ENCODE results near the gene ZXDC. TPM values are rescaled to one million over a fixed set of nuclear protein-coding genes. Genes with fewer than 3 reads are reported as not detected.

Gene ZXDC
- total RNA-seq, 4 donors from 2014 or later = 40.5 to 97.5 (median 61.2) TPM

GRCh38 chr3:126441256-126441880 is 34.3 kb downstream of the ZXDC start:
- Histone ChIP-seq H3K27ac (no peak overlapping the region), H3K4me1 (no peaks in the 10 kb centered on the region), H3K4me3 (no peak overlapping the region), H3K27me3 (no peaks in the 10 kb centered on the region), H3K36me3 (peaks cover 51% of the 10 kb centered on the region), H3K9me3 (no peaks in the 10 kb centered on the region)
- TF ChIP-seq POLR2A (IDR thresholded peaks at IDR 0.05) (no peak), POLR2AphosphoS5 (IDR thresholded peaks at IDR 0.05) (no peak), CTCF (IDR thresholded peaks at IDR 0.05) (no peak), EP300 (IDR thresholded peaks at IDR 0.05) (no peak)
- DNase-seq (ENCODE audit: low spot score in 2 of 2) = no peak
- WGBS = 85% methylated on average over 20 of the region's 20 CpGs

- 91% methylated on average over 9 of the region's 9 CpGs for WGBS
- peaks cover 57% of the 10 kb centered on the region for H3K36me3 ChIP-seq
- no peak for TF ChIP-seq EP300 (IDR thresholded peaks at IDR 0.05)
- no peak for TF ChIP-seq POLR2A (IDR thresholded peaks at IDR 0.05)
- no peak overlapping the region for H3K27ac ChIP-seq
- no peak overlapping the region for H3K4me3 ChIP-seq
- H3K4me1 ChIP-seq = no peaks in the 10 kb centered on the region
- DNase-seq (ENCODE audit: low spot score in 2 of 2) = no peak
- no peaks in the 10 kb centered on the region for H3K27me3 ChIP-seq
- no peaks in the 10 kb centered on the region for H3K9me3 ChIP-seq
Observed at GRCh38 chr3:126440709-126440995, 35.0 kb downstream of the ZXDC start.

GRCh38 chr3:126439968-126440708 is 35.6 kb downstream of the ZXDC start:
- Histone ChIP-seq H3K36me3 (peaks cover 60% of the 10 kb centered on the region), H3K27me3 (no peaks in the 10 kb centered on the region), H3K4me1 (no peaks in the 10 kb centered on the region), H3K9me3 (no peaks in the 10 kb centered on the region), H3K27ac (no peak overlapping the region), H3K4me3 (no peak overlapping the region)
- TF ChIP-seq POLR2AphosphoS5 (IDR thresholded peaks at IDR 0.05) = no peak
- TF ChIP-seq CTCF (IDR thresholded peaks at IDR 0.05) = no peak
- TF ChIP-seq POLR2A (IDR thresholded peaks at IDR 0.05) = no peak
- TF ChIP-seq EP300 (IDR thresholded peaks at IDR 0.05) = no peak
- 92% methylated on average over 12 of the region's 12 CpGs for WGBS
- no peak for DNase-seq (ENCODE audit: low spot score in 2 of 2)

GRCh38 chr3:126439346-126439967 is 36.2 kb downstream of the ZXDC start:
- Histone ChIP-seq H3K4me3 (no peak overlapping the region), H3K27me3 (no peaks in the 10 kb centered on the region), H3K27ac (no peak overlapping the region), H3K36me3 (peaks cover 63% of the 10 kb centered on the region), H3K9me3 (no peaks in the 10 kb centered on the region), H3K4me1 (no peaks in the 10 kb centered on the region)
- TF ChIP-seq CTCF (IDR thresholded peaks at IDR 0.05) = no peak
- no peak for TF ChIP-seq POLR2AphosphoS5 (IDR thresholded peaks at IDR 0.05)
- no peak for TF ChIP-seq EP300 (IDR thresholded peaks at IDR 0.05)
- TF ChIP-seq POLR2A (IDR thresholded peaks at IDR 0.05) = no peak
- no peak for DNase-seq (ENCODE audit: low spot score in 2 of 2)
- WGBS = 87% methylated on average over 13 of the region's 15 CpGs

- TF ChIP-seq POLR2AphosphoS5 (IDR thresholded peaks at IDR 0.05) = no peak
- no peak for TF ChIP-seq CTCF (IDR thresholded peaks at IDR 0.05)
- no peak for TF ChIP-seq EP300 (IDR thresholded peaks at IDR 0.05)
- no peak for TF ChIP-seq POLR2A (IDR thresholded peaks at IDR 0.05)
- Histone ChIP-seq H3K27me3 (no peaks in the 10 kb centered on the region), H3K9me3 (no peaks in the 10 kb centered on the region), H3K4me3 (no peak overlapping the region), H3K27ac (no peak overlapping the region), H3K36me3 (peaks cover 63% of the 10 kb centered on the region), H3K4me1 (no peaks in the 10 kb centered on the region)
- DNase-seq (ENCODE audit: low spot score in 2 of 2) = no peak
- 93% methylated on average over 10 of the region's 10 CpGs for WGBS
Observed at GRCh38 chr3:126438746-126439145, 36.9 kb downstream of the ZXDC start.

All from suprapubic skin (tissue), 4 donors.